ENCODE results near the gene ETFB. TPM values are rescaled to one million over a fixed set of nuclear protein-coding genes. Genes with fewer than 3 reads are reported as not detected.
A peak's percentile ranks its signal among the peaks of the same experiment; 100 is the strongest.

The ETFB gene
- total and polyA plus RNA-seq, 9 of the 15 experiments (the other 6 are each of a cell fraction or from before 2014, with no cell fraction given), result 18.1 to 143 (median 96.1) TPM

- TF ChIP-seq ZNF609 (CRISPR knock-in tag; IDR thresholded peaks at IDR 0.05; ENCODE audit: borderline replicate concordance), result no peak
- TF ChIP-seq POLR2A (conservative IDR thresholded peaks at IDR 0.05), result peak; percentile 54
- 0 out of 4 replicates have a peak, but pooled peaks of 1 of the 2 experiments have one; percentile 27 for TF ChIP-seq MLX (CRISPR knock-in tag; conservative IDR thresholded peaks at IDR 0.05)
- peak; percentile 72; the same call in 1 of the 2 replicates for TF ChIP-seq GABPB1 (CRISPR knock-in tag; IDR thresholded peaks at IDR 0.05)
- peak; percentile 72 for TF ChIP-seq PCBP1 (IDR thresholded peaks at IDR 0.05; ENCODE audit: low read depth, low read length, poor library complexity, severe bottlenecking)
- peak; percentile 42; the same call in 1 of the 2 replicates for TF ChIP-seq HDGF (IDR thresholded peaks at IDR 0.05)
- peak; percentile 62; the same call in 1 of the 2 replicates for TF ChIP-seq AFF4 (CRISPR knock-in tag; IDR thresholded peaks at IDR 0.05)
- TF ChIP-seq RNF2 (IDR thresholded peaks at IDR 0.05), result 0 out of 2 replicates have a peak, but pooled peaks have one; percentile 26
- TF ChIP-seq ZNF174 (CRISPR knock-in tag; IDR thresholded peaks at IDR 0.05), result no peak
- no peak for TF ChIP-seq ELK3 (CRISPR knock-in tag; IDR thresholded peaks at IDR 0.05)
- TF ChIP-seq ILK (tag; IDR thresholded peaks at IDR 0.05; ENCODE audit: borderline replicate concordance, low read depth), result no peak
- peak; percentile 97 for TF ChIP-seq GATAD2B (IDR thresholded peaks at IDR 0.05; ENCODE audit: borderline replicate concordance)
- TF ChIP-seq DIDO1 (tag; IDR thresholded peaks at IDR 0.05; ENCODE audit: low read depth), result no peak
- TF ChIP-seq CREB1 (IDR thresholded peaks at IDR 0.05), result peak; percentile 47
- TF ChIP-seq CREB1 (CRISPR knock-in tag; IDR thresholded peaks at IDR 0.05), result peak; percentile 88
- TF ChIP-seq THAP7 (CRISPR knock-in tag; IDR thresholded peaks at IDR 0.05), result peak; percentile 33; the same call in 1 of the 2 replicates
Observed at GRCh38 chr19:51339687-51340656, 26.2 kb downstream of the ETFB start (continued).

Measured in K562 (cell line).